CD4-positive, CD25-positive, alpha-beta regulatory T cell (primary cell): ENCODE results near the gene EVA1C. TPM values are rescaled to one million over a fixed set of nuclear protein-coding genes. Genes with fewer than 3 reads are reported as not detected.

Experiments used
- ATAC-seq, 2 donors: fragments of 150-1000 bp; cut with Tn5 transposase; one replicate each; pipeline ENCODE4 v1.10.0; 2021; ENCODE audit warnings: low read depth in 2 of 2, moderate number of reproducible peaks in 2 of 2, moderate library complexity in 1 of 2
- DNase-seq, 3 donors: peaks; one replicate each; pipeline versions ENCODE4 v3.0.0 to v3.0.0-alpha.2; 2012 to 2022; ENCODE audit warnings: mixed read lengths in 1 of 3
- H3K27ac ChIP-seq: one replicate; pipeline ENCODE4 v1.7.0; 2013; ENCODE audit warnings: mild to moderate bottlenecking, low read length; ENCODE audit not compliant: insufficient read depth, poor library complexity, severe bottlenecking
- H3K27me3 ChIP-seq: one replicate; pipeline ENCODE4 v1.7.0; 2013; ENCODE audit warnings: low read length; ENCODE audit not compliant: control insufficient read depth, insufficient read depth
- H3K36me3 ChIP-seq: one replicate; pipeline ENCODE4 v1.7.0; 2013; ENCODE audit warnings: mild to moderate bottlenecking, low read length, moderate library complexity; ENCODE audit not compliant: control insufficient read depth, insufficient read depth
- H3K4me1 ChIP-seq: 2 replicates; pipeline ENCODE4 v1.7.0; 2013; ENCODE audit warnings: mild to moderate bottlenecking, low read length; ENCODE audit not compliant: insufficient read depth, control insufficient read depth, poor library complexity, severe bottlenecking
- H3K4me3 ChIP-seq: one replicate; pipeline ENCODE4 v1.7.0; 2013; ENCODE audit warnings: low read depth, mild to moderate bottlenecking, low read length, moderate library complexity
- H3K9me3 ChIP-seq, 2 experiments: 1 replicate in 1 of 2; 2 replicates in 1 of 2; pipeline ENCODE4 v1.7.0; 2013; ENCODE audit warnings: low read length in 2 of 2, mild to moderate bottlenecking in 1 of 2, moderate library complexity in 1 of 2; ENCODE audit not compliant: control insufficient read depth in 2 of 2
- H3K27ac Mint-ChIP-seq, 3 donors: one replicate each; pipeline ENCODE4 v1.8.0; 2020 to 2022; ENCODE audit warnings: mild to moderate bottlenecking in 3 of 3, mixed read lengths in 3 of 3, moderate library complexity in 2 of 3
- H3K27me3 Mint-ChIP-seq: one replicate; pipeline ENCODE4 v1.8.0; 2022; ENCODE audit warnings: mild to moderate bottlenecking, mixed read lengths
- H3K36me3 Mint-ChIP-seq: one replicate; pipeline ENCODE4 v1.8.0; 2020; ENCODE audit warnings: mixed read lengths
- H3K4me1 Mint-ChIP-seq, 4 donors: one replicate each; pipeline ENCODE4 v1.8.0; 2020 to 2022; ENCODE audit warnings: mixed read lengths in 4 of 4, mild to moderate bottlenecking in 1 of 4
- H3K4me3 Mint-ChIP-seq, 4 donors: one replicate each; pipeline ENCODE4 v1.8.0; 2020 to 2022; ENCODE audit warnings: mild to moderate bottlenecking in 4 of 4, mixed read lengths in 4 of 4, moderate library complexity in 3 of 4
- H3K9me3 Mint-ChIP-seq, 7 donors: one replicate each; pipeline ENCODE4 v1.8.0; 2020 to 2022; ENCODE audit warnings: mixed read lengths in 7 of 7, mild to moderate bottlenecking in 3 of 7, moderate library complexity in 2 of 7
- polyA plus RNA-seq, 4 donors: library from polyadenylated mRNA; unstranded; fragments of 300-500 nt; fragmentation: Illumina TruSeq; gene quantifications; one replicate each; pipeline ENCODE4 v1.2.3, GENCODE V29; 2021
- total RNA-seq: library from RNA; stranded (reverse); gene quantifications from one replicate; pipeline ENCODE4 v1.2.3, GENCODE V29; 2022

The EVA1C gene
- total and polyA plus RNA-seq, 5 donors from 2014 or later = 6.0 to 10.8 (median 8.3) TPM

GRCh38 chr21:32418146-32418545 lies 5.6 kb downstream of the EVA1C start:
- no peak overlapping the region for H3K27ac ChIP-seq
- H3K9me3 ChIP-seq = no peaks in the 10 kb centered on the region
- Mint-ChIP-seq H3K4me1 (peaks cover 6 to 24% (median 17%) of the 10 kb centered on the region in 4 donors), H3K4me3 (no peak overlapping the region), H3K27ac (no peak overlapping the region), H3K36me3 (peaks cover 7% of the 10 kb centered on the region), H3K9me3 (peaks cover 0 to 3% (median 0%) of the 10 kb centered on the region in 7 donors), H3K27me3 (peaks cover under 1% of the 10 kb centered on the region)
- H3K4me3 ChIP-seq = no peak overlapping the region
- H3K36me3 ChIP-seq = no peaks in the 10 kb centered on the region
- H3K4me1 ChIP-seq = peaks cover 4% of the 10 kb centered on the region
- ATAC-seq (no peak), DNase-seq (no peak)
- H3K27me3 ChIP-seq = no peaks in the 10 kb centered on the region

- DNase-seq = no peak
- no peaks in the 10 kb centered on the region for H3K36me3 ChIP-seq
Observed at GRCh38 chr21:32422064-32422463, 9.6 kb downstream of the EVA1C start.

GRCh38 chr21:32423320-32424190 lies 11.0 kb downstream of the EVA1C start:
- Histone ChIP-seq H3K9me3 (no peaks in the 10 kb centered on the region), H3K36me3 (no peaks in the 10 kb centered on the region), H3K27me3 (no peaks in the 10 kb centered on the region), H3K27ac (no peak overlapping the region), H3K4me3 (no peak overlapping the region), H3K4me1 (no peaks in the 10 kb centered on the region)
- Mint-ChIP-seq H3K4me3 (no peak overlapping the region), H3K27me3 (no peaks in the 10 kb centered on the region), H3K9me3 (peaks cover 0 to 4% (median 0%) of the 10 kb centered on the region in 7 donors), H3K27ac (no peak overlapping the region), H3K4me1 (peaks cover 0 to 7% (median 1%) of the 10 kb centered on the region in 4 donors), H3K36me3 (peaks cover 11% of the 10 kb centered on the region)
- DNase-seq (no peak), ATAC-seq (no peak)

More at GRCh38 chr21:32422064-32422463, 9.6 kb downstream of the EVA1C start:
- no peaks in the 10 kb centered on the region for H3K9me3 ChIP-seq
- H3K27me3 ChIP-seq = no peaks in the 10 kb centered on the region
- no peaks in the 10 kb centered on the region for H3K4me1 ChIP-seq
- H3K27me3 Mint-ChIP-seq = no peaks in the 10 kb centered on the region
- H3K4me1 Mint-ChIP-seq = peaks cover 0 to 7% (median 1%) of the 10 kb centered on the region in 4 donors
- H3K4me3 ChIP-seq = no peak overlapping the region
- H3K27ac ChIP-seq = no peak overlapping the region
- peaks cover 0 to 4% (median 0%) of the 10 kb centered on the region in 7 donors for H3K9me3 Mint-ChIP-seq
- peaks cover 8% of the 10 kb centered on the region for H3K36me3 Mint-ChIP-seq
- H3K4me3 Mint-ChIP-seq = no peak overlapping the region
- H3K27ac Mint-ChIP-seq = no peak overlapping the region
- no peak for ATAC-seq

- ATAC-seq (no peak), DNase-seq (no peak)
- no peak overlapping the region for H3K27ac Mint-ChIP-seq
- H3K4me3 Mint-ChIP-seq = no peak overlapping the region
- peaks cover 0 to 4% (median 0%) of the 10 kb centered on the region in 7 donors for H3K9me3 Mint-ChIP-seq
- Histone ChIP-seq H3K27ac (no peak overlapping the region), H3K4me1 (no peaks in the 10 kb centered on the region), H3K27me3 (no peaks in the 10 kb centered on the region), H3K36me3 (no peaks in the 10 kb centered on the region), H3K9me3 (no peaks in the 10 kb centered on the region), H3K4me3 (no peak overlapping the region)
- no peaks in the 10 kb centered on the region for H3K27me3 Mint-ChIP-seq
- H3K4me1 Mint-ChIP-seq = peaks cover 0 to 7% (median 1%) of the 10 kb centered on the region in 4 donors
- peaks cover 11% of the 10 kb centered on the region for H3K36me3 Mint-ChIP-seq
Observed at GRCh38 chr21:32424191-32424535, 11.7 kb downstream of the EVA1C start.

GRCh38 chr21:32424674-32425073 lies 12.2 kb downstream of the EVA1C start:
- H3K27me3 Mint-ChIP-seq = no peaks in the 10 kb centered on the region
- DNase-seq (no peak), ATAC-seq (no peak)
- Histone ChIP-seq H3K27me3 (no peaks in the 10 kb centered on the region), H3K36me3 (no peaks in the 10 kb centered on the region), H3K9me3 (no peaks in the 10 kb centered on the region), H3K4me3 (no peak overlapping the region), H3K27ac (no peak overlapping the region), H3K4me1 (no peaks in the 10 kb centered on the region)
- H3K4me3 Mint-ChIP-seq = no peak overlapping the region
- no peak overlapping the region for H3K27ac Mint-ChIP-seq
- H3K9me3 Mint-ChIP-seq = peaks cover 0 to 4% (median 0%) of the 10 kb centered on the region in 7 donors
- peaks cover 0 to 7% (median 1%) of the 10 kb centered on the region in 4 donors for H3K4me1 Mint-ChIP-seq
- H3K36me3 Mint-ChIP-seq = peaks cover 11% of the 10 kb centered on the region

- peaks cover 15% of the 10 kb centered on the region for H3K36me3 Mint-ChIP-seq
- DNase-seq (no peak), ATAC-seq (no peak)
- H3K4me3 Mint-ChIP-seq = no peak overlapping the region
- H3K27me3 Mint-ChIP-seq = no peaks in the 10 kb centered on the region
- peaks cover 0 to 5% (median 0%) of the 10 kb centered on the region in 7 donors for H3K9me3 Mint-ChIP-seq
- H3K27ac ChIP-seq = no peak overlapping the region
- H3K4me1 ChIP-seq = no peaks in the 10 kb centered on the region
- peaks cover 0 to 7% (median 1%) of the 10 kb centered on the region in 4 donors for H3K4me1 Mint-ChIP-seq
- no peak overlapping the region for H3K27ac Mint-ChIP-seq
- no peaks in the 10 kb centered on the region for H3K9me3 ChIP-seq
- H3K36me3 ChIP-seq = no peaks in the 10 kb centered on the region
- no peaks in the 10 kb centered on the region for H3K27me3 ChIP-seq
- H3K4me3 ChIP-seq = no peak overlapping the region
Observed at GRCh38 chr21:32425628-32426027, 13.1 kb downstream of the EVA1C start.

- H3K4me3 ChIP-seq = no peak overlapping the region
- no peak overlapping the region for H3K27ac ChIP-seq
- Mint-ChIP-seq H3K4me1 (peaks cover 0 to 7% (median 1%) of the 10 kb centered on the region in 4 donors), H3K27ac (no peak overlapping the region), H3K27me3 (no peaks in the 10 kb centered on the region), H3K36me3 (peaks cover 15% of the 10 kb centered on the region), H3K4me3 (no peak overlapping the region), H3K9me3 (peaks cover 0 to 5% (median 0%) of the 10 kb centered on the region in 7 donors)
- no peaks in the 10 kb centered on the region for H3K9me3 ChIP-seq
- H3K36me3 ChIP-seq = no peaks in the 10 kb centered on the region
- no peaks in the 10 kb centered on the region for H3K4me1 ChIP-seq
- no peak for DNase-seq
- ATAC-seq = no peak
- H3K27me3 ChIP-seq = no peaks in the 10 kb centered on the region
Observed at GRCh38 chr21:32426066-32426465, 13.6 kb downstream of the EVA1C start.
